T-cell (primary cell): Measurements from ENCODE around the gene CAPN1. TPM values are rescaled to one million over a fixed set of nuclear protein-coding genes. Genes with fewer than 3 reads are reported as not detected.
A peak's percentile ranks its signal among the peaks of the same experiment; 100 is the strongest.

ENCODE experiments used
- ATAC-seq, 4 experiments: fragments of 200-7000 bp in 3 of 4; fragments of 150-1000 bp in 1 of 4; cut with Tn5 transposase; replicated peaks in 1 of 4; 1 replicate in 3 of 4; 2 replicates in 1 of 4; pipeline ENCODE4 v1.10.0; 2021; ENCODE audit warnings: moderate library complexity in 3 of 4, mild to moderate bottlenecking in 2 of 4, moderate number of reproducible peaks in 1 of 4
- CTCF ChIA-PET, 2 donors: fragments of 300-600 bp; sonication (Branson Sonifier 250); formaldehyde crosslinking; loops; one replicate each; lab custom pipeline; 2022; ENCODE audit warnings: antibody characterized with exemption in 2 of 2; lab: Charles Lee
- POLR2A ChIA-PET, 2 donors: fragments of 300-600 bp; sonication (Branson Sonifier 250); formaldehyde crosslinking; loops; one replicate each; lab custom pipeline; 2022; ENCODE audit warnings: antibody characterized with exemption in 2 of 2; lab: Charles Lee
- DNase-seq, 35 experiments: peaks; one replicate each; pipeline versions ENCODE4 v3.0.0 to v3.0.0-alpha.2; 2013 to 2023
- H3K27ac ChIP-seq: one replicate; pipeline ENCODE4 v1.5.1; 2013; ENCODE audit warnings: low read length
- H3K27me3 ChIP-seq, 2 experiments: replicated peaks in 1 of 2; 1 replicate in 1 of 2; 2 replicates in 1 of 2; pipeline versions ENCODE4 v1.6.1 to v1.7.0; 2013; ENCODE audit warnings: low read length in 1 of 2, mixed read lengths in 1 of 2; ENCODE audit not compliant: control insufficient read depth in 2 of 2, insufficient read depth in 2 of 2; ENCODE audit errors: extremely low read depth in 1 of 2
- H3K36me3 ChIP-seq, 2 donors: 1 replicate in 1 of 2; 2 replicates in 1 of 2; pipeline versions ENCODE4 v1.6.1 to v1.7.0; 2013; ENCODE audit warnings: low read length in 1 of 2; ENCODE audit not compliant: control insufficient read depth in 2 of 2, insufficient read depth in 1 of 2; ENCODE audit errors: extremely low read depth in 1 of 2
- H3K4me1 ChIP-seq, 2 experiments: 1 replicate in 1 of 2; 2 replicates in 1 of 2; pipeline versions ENCODE4 v1.6.1 to v1.7.0; 2013; ENCODE audit warnings: low read length in 2 of 2, mixed read lengths in 1 of 2; ENCODE audit not compliant: insufficient read depth in 2 of 2, control insufficient read depth in 1 of 2; ENCODE audit errors: extremely low read depth in 1 of 2
- H3K4me3 ChIP-seq, 2 donors: 1 replicate in 1 of 2; 2 replicates in 1 of 2; pipeline versions ENCODE4 v1.5.1 to v1.7.0; 2013; ENCODE audit warnings: mild to moderate bottlenecking in 2 of 2, low read length in 1 of 2, moderate library complexity in 1 of 2; ENCODE audit not compliant: control insufficient read depth in 1 of 2; ENCODE audit errors: extremely low read depth in 1 of 2
- H3K9me3 ChIP-seq: 2 replicates; pipeline ENCODE4 v1.7.0; 2013
- H3K27ac Mint-ChIP-seq, 2 donors: one replicate each; pipeline ENCODE4 v1.8.0; 2020 to 2021; ENCODE audit warnings: mild to moderate bottlenecking in 2 of 2, mixed read lengths in 2 of 2
- H3K27me3 Mint-ChIP-seq, 2 donors: one replicate each; pipeline ENCODE4 v1.8.0; 2021 to 2022; ENCODE audit warnings: mixed read lengths in 2 of 2
- H3K36me3 Mint-ChIP-seq: one replicate; pipeline ENCODE4 v1.8.0; 2021; ENCODE audit warnings: mixed read lengths
- H3K4me1 Mint-ChIP-seq, 3 donors: one replicate each; pipeline ENCODE4 v1.8.0; 2020 to 2022; ENCODE audit warnings: mixed read lengths in 3 of 3, mild to moderate bottlenecking in 1 of 3
- H3K4me3 Mint-ChIP-seq, 3 donors: one replicate each; pipeline ENCODE4 v1.8.0; 2020 to 2022; ENCODE audit warnings: mild to moderate bottlenecking in 3 of 3, mixed read lengths in 3 of 3, moderate library complexity in 3 of 3
- H3K9me3 Mint-ChIP-seq, 3 donors: one replicate each; pipeline ENCODE4 v1.8.0; 2020 to 2022; ENCODE audit warnings: mixed read lengths in 3 of 3
- WGBS: methylation state at CpG from one replicate; pipeline ENCODE4 v1.1.5; 2013; ENCODE audit warnings: missing lambda C conversion rate; ENCODE audit not compliant: insufficient coverage; 5-methylcytosine and 5-hydroxymethylcytosine counted together
- total RNA-seq, 35 experiments: library from RNA in 6 of 35; stranded (reverse) in 6 of 35; fragments of 120-200 nt in 1 of 35; gene quantifications; one replicate each; pipeline versions ENCODE4 v1.2.1 to v1.2.4 and lab custom pipeline; 2013 to 2026

CAPN1 gene
- total RNA-seq, 5 donors from 2014 or later (not counting 1 experiment from before 2014, with no cell fraction given), result 98.4 to 171 (median 143) TPM

- H3K36me3 Mint-ChIP-seq, result peaks cover 23% of the 10 kb centered on the region
Measured at GRCh38 chr11:65207918-65208784, 26.4 kb downstream of the CAPN1 start.

GRCh38 chr11:65208785-65209710 lies 27.3 kb downstream of the CAPN1 start:
- no peaks in the 10 kb centered on the region for H3K9me3 ChIP-seq
- H3K36me3 Mint-ChIP-seq, result peaks cover 23% of the 10 kb centered on the region
- 94% methylated on average over 9 of the region's 13 CpGs for WGBS
- H3K4me3 ChIP-seq, result no peak overlapping the region
- H3K4me1 ChIP-seq, result peaks cover 0 to 13% of the 10 kb centered on the region in 2 experiments
- no peaks in the 10 kb centered on the region for H3K27me3 Mint-ChIP-seq
- no peaks in the 10 kb centered on the region for H3K9me3 Mint-ChIP-seq
- peaks cover 5 to 14% (median 13%) of the 10 kb centered on the region in 3 donors for H3K4me1 Mint-ChIP-seq
- peak overlapping the region in 1 of 2 donors; percentile 27 for H3K27ac Mint-ChIP-seq
- ChIA-PET CTCF (interaction anchor here in 1 of 2 donors (0.5 to 0.6 kb wide), 2 partner anchors 54 to 106 kb away, joined by 3 read pairs; no protein-coding TSS in a partner anchor), POLR2A (no interaction called here)
- DNase-seq (no peak), ATAC-seq (no peak)
- H3K27me3 ChIP-seq, result no peaks in the 10 kb centered on the region
- no peak overlapping the region for H3K4me3 Mint-ChIP-seq
- peaks cover 16 to 61% of the 10 kb centered on the region in 2 donors for H3K36me3 ChIP-seq
- no peak overlapping the region for H3K27ac ChIP-seq

More at GRCh38 chr11:65207918-65208784, 26.4 kb downstream of the CAPN1 start:
- DNase-seq (no peak), ATAC-seq (no peak)
- H3K9me3 Mint-ChIP-seq, result no peaks in the 10 kb centered on the region
- H3K27ac Mint-ChIP-seq, result no peak overlapping the region
- 94% methylated on average over 11 of the region's 16 CpGs for WGBS
- peaks cover 1 to 10% (median 8%) of the 10 kb centered on the region in 3 donors for H3K4me1 Mint-ChIP-seq
- Histone ChIP-seq H3K4me1 (peaks cover 0 to 4% of the 10 kb centered on the region in 2 experiments), H3K27ac (no peak overlapping the region), H3K4me3 (no peak overlapping the region), H3K36me3 (peaks cover 16 to 65% of the 10 kb centered on the region in 2 donors), H3K27me3 (no peaks in the 10 kb centered on the region), H3K9me3 (no peaks in the 10 kb centered on the region)
- no peaks in the 10 kb centered on the region for H3K27me3 Mint-ChIP-seq
- ChIA-PET POLR2A (no interaction called here), CTCF (interaction anchor here in 1 of 2 donors (0.5 to 0.6 kb wide), 2 partner anchors 53 to 107 kb away, joined by 3 read pairs; no protein-coding TSS in a partner anchor)
- H3K4me3 Mint-ChIP-seq, result no peak overlapping the region

GRCh38 chr11:65209711-65210360 lies 28.1 kb downstream of the CAPN1 start:
- Histone ChIP-seq H3K27ac (no peak overlapping the region), H3K9me3 (no peaks in the 10 kb centered on the region), H3K4me3 (no peak overlapping the region), H3K36me3 (peaks cover 16 to 60% of the 10 kb centered on the region in 2 donors), H3K4me1 (peaks cover 0 to 19% of the 10 kb centered on the region in 2 experiments), H3K27me3 (no peaks in the 10 kb centered on the region)
- ATAC-seq, result no peak
- WGBS, result 96% methylated on average over 19 of the region's 20 CpGs
- Mint-ChIP-seq H3K9me3 (no peaks in the 10 kb centered on the region), H3K36me3 (peaks cover 18% of the 10 kb centered on the region), H3K4me1 (peaks cover 8 to 21% (median 10%) of the 10 kb centered on the region in 3 donors), H3K4me3 (no peak overlapping the region), H3K27me3 (no peaks in the 10 kb centered on the region), H3K27ac (no peak overlapping the region)
- ChIA-PET POLR2A (no interaction called here), CTCF (no interaction called here)
- DNase-seq, result no peak

GRCh38 chr11:65210361-65210731 lies 28.6 kb downstream of the CAPN1 start:
- 91% methylated on average over 13 of the region's 14 CpGs for WGBS
- no peaks in the 10 kb centered on the region for H3K27me3 ChIP-seq
- H3K27ac Mint-ChIP-seq, result no peak overlapping the region
- no peak overlapping the region for H3K27ac ChIP-seq
- DNase-seq (no peak), ATAC-seq (no peak)
- no peak overlapping the region for H3K4me3 Mint-ChIP-seq
- ChIA-PET CTCF (interaction anchor here in 1 of 2 donors (0.6 kb wide), 1 partner anchor 56 kb away, joined by 3 read pairs; no protein-coding TSS in a partner anchor), POLR2A (no interaction called here)
- H3K36me3 ChIP-seq, result peaks cover 16 to 55% of the 10 kb centered on the region in 2 donors
- no peaks in the 10 kb centered on the region for H3K9me3 Mint-ChIP-seq
- peaks cover 0 to 19% of the 10 kb centered on the region in 2 experiments for H3K4me1 ChIP-seq
- H3K4me1 Mint-ChIP-seq, result peaks cover 9 to 23% (median 10%) of the 10 kb centered on the region in 3 donors
- peaks cover 18% of the 10 kb centered on the region for H3K36me3 Mint-ChIP-seq
- no peaks in the 10 kb centered on the region for H3K9me3 ChIP-seq
- H3K4me3 ChIP-seq, result no peak overlapping the region
- H3K27me3 Mint-ChIP-seq, result no peaks in the 10 kb centered on the region

- H3K36me3 ChIP-seq, result peaks cover 16 to 51% of the 10 kb centered on the region in 2 donors
- H3K4me3 Mint-ChIP-seq, result no peak overlapping the region
- ATAC-seq (no peak), DNase-seq (no peak)
- H3K27me3 Mint-ChIP-seq, result no peaks in the 10 kb centered on the region
- H3K27ac ChIP-seq, result no peak overlapping the region
- no peaks in the 10 kb centered on the region for H3K27me3 ChIP-seq
- no peak overlapping the region for H3K4me3 ChIP-seq
- CTCF ChIA-PET, result interaction anchor here in 1 of 2 donors (0.6 kb wide), 1 partner anchor 57 kb away, joined by 3 read pairs; no protein-coding TSS in a partner anchor
- H3K27ac Mint-ChIP-seq, result no peak overlapping the region
- WGBS, result 85% methylated on average over 3 of the region's 4 CpGs
- H3K9me3 Mint-ChIP-seq, result no peaks in the 10 kb centered on the region
- H3K4me1 ChIP-seq, result peaks cover 0 to 19% of the 10 kb centered on the region in 2 experiments
- peaks cover 10 to 26% (median 13%) of the 10 kb centered on the region in 3 donors for H3K4me1 Mint-ChIP-seq
- no peaks in the 10 kb centered on the region for H3K9me3 ChIP-seq
- POLR2A ChIA-PET, result no interaction called here
- H3K36me3 Mint-ChIP-seq, result peaks cover 16% of the 10 kb centered on the region
Measured at GRCh38 chr11:65210748-65211147, 29.0 kb downstream of the CAPN1 start.
